HG03571 (cell line): ENCODE results near the gene MCM3.

Experiments used
- ATAC-seq: cut with Tn5 transposase; IDR thresholded peaks from one replicate; pipeline ENCODE4 v1.9.1; 2021; ENCODE audit not compliant: unreplicated experiment

MCM3 gene

GRCh38 chr6:52303178-52303577, 18.6 kb upstream of the MCM3 start:
- no peak for ATAC-seq

GRCh38 chr6:52301326-52301725, 16.8 kb upstream of the MCM3 start:
- ATAC-seq = no peak

GRCh38 chr6:52300489-52300931, 16.0 kb upstream of the MCM3 start:
- ATAC-seq = no peak

GRCh38 chr6:52299653-52300052, 15.1 kb upstream of the MCM3 start:
- no peak for ATAC-seq

GRCh38 chr6:52297433-52297832, 12.9 kb upstream of the MCM3 start:
- ATAC-seq = no peak

- ATAC-seq = no peak
Measured at GRCh38 chr6:52293067-52293466, 8.5 kb upstream of the MCM3 start.

GRCh38 chr6:52288841-52289240, 4.3 kb upstream of the MCM3 start:
- no peak for ATAC-seq

GRCh38 chr6:52288216-52288615, 3.7 kb upstream of the MCM3 start:
- ATAC-seq = no peak

- ATAC-seq = no peak
Measured at GRCh38 chr6:52286798-52287432, 2.4 kb upstream of the MCM3 start.

GRCh38 chr6:52285177-52286068, 881 bp upstream of the MCM3 start:
- no peak for ATAC-seq

- ATAC-seq = peak; percentile 1
Measured at GRCh38 chr6:52284131-52284459, 447 bp downstream of the MCM3 start.

- no peak for ATAC-seq
Measured at GRCh38 chr6:52283111-52283510, 1.4 kb downstream of the MCM3 start.

GRCh38 chr6:52276130-52276529, 8.4 kb downstream of the MCM3 start:
- ATAC-seq = no peak

GRCh38 chr6:52271852-52272460, 12.6 kb downstream of the MCM3 start:
- ATAC-seq = no peak

GRCh38 chr6:52263709-52264540, 20.6 kb downstream of the MCM3 start:
- no peak for ATAC-seq

- no peak for ATAC-seq
Measured at GRCh38 chr6:52262620-52263344, 21.8 kb downstream of the MCM3 start.

GRCh38 chr6:52261229-52261628, 23.3 kb downstream of the MCM3 start:
- ATAC-seq = no peak

- no peak for ATAC-seq
Measured at GRCh38 chr6:52260634-52261033, 23.9 kb downstream of the MCM3 start.

- no peak for ATAC-seq
Measured at GRCh38 chr6:52255434-52255833, 29.1 kb downstream of the MCM3 start.

GRCh38 chr6:52254731-52255378, 29.7 kb downstream of the MCM3 start:
- ATAC-seq = no peak
